A549 treated with Hydrocortisone at 1 μM for 4 hours (cell line): ENCODE data around the gene INSM1. TPM values are rescaled to one million over a fixed set of nuclear protein-coding genes. Genes with fewer than 3 reads are reported as not detected.

Experiments
- total RNA-seq: library from RNA; stranded (reverse); fragments of 200-300 nt; extraction: Qiagen RNA extraction; gene quantifications from 5 replicates; pipeline ENCODE4 v1.2.3, GENCODE V29; 2022

INSM1 gene, protein sequence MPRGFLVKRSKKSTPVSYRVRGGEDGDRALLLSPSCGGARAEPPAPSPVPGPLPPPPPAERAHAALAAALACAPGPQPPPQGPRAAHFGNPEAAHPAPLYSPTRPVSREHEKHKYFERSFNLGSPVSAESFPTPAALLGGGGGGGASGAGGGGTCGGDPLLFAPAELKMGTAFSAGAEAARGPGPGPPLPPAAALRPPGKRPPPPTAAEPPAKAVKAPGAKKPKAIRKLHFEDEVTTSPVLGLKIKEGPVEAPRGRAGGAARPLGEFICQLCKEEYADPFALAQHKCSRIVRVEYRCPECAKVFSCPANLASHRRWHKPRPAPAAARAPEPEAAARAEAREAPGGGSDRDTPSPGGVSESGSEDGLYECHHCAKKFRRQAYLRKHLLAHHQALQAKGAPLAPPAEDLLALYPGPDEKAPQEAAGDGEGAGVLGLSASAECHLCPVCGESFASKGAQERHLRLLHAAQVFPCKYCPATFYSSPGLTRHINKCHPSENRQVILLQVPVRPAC
- not detected in 5 replicates for total RNA-seq

DNA sequence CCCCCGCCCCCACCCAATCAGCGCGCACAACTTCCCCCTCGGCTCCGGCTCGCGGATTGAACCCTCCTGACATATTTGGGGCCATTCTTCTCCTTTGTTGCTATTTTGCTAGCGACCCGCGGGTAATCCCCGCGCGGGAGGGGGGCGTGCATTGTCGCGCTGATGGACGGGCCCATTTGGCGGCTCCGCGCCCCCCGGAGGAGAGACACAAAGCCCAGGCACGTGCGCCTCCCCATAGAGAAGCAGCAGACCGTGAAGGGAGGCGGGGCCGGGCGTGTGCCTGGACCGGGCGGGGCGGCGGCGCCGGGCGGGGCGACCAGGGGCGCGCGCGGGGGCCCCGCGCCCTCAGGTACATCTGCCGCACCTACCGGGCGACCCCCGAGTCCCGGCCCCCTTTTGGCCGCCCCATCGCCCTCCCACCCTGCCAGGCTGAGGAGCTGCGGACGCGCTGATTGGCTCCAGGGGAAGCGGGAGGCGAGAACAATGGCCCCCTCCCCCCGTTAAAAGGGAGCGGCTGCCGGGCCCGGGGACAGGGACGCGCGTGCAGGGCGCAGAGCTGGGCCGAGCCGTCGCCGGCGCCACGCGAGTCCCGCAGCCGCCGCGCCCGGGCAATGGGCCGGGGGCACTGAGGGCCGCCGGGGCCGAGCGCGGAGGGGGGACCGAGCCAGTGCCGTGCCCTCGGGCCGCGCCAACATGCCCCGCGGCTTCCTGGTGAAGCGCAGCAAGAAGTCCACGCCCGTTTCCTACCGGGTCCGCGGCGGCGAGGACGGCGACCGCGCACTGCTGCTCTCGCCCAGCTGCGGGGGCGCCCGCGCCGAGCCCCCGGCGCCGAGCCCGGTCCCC, at the start of gene INSM1:
INSM1 (plus strand) TSS at position 530 of the 843 bp plus-strand sequence; CDS start at position 694, 164 bp downstream.

